A549 (cell line): ENCODE results near the gene IGF2BP1. TPM values are rescaled to one million over a fixed set of nuclear protein-coding genes. Genes with fewer than 3 reads are reported as not detected.

Experiments used
- ATAC-seq, 2 experiments: fragments of 200-7000 bp in 1 of 2; fragments of >200 bp in 1 of 2; cut with Nextera tagmentation in 1 of 2; cut with Tn5 transposase in 1 of 2; 3 replicates each; pipeline versions ENCODE4 v1.8.0 to v1.9.1; 2018 to 2020; ENCODE audit warnings: mild to moderate bottlenecking in 1 of 2, moderate library complexity in 1 of 2
- CTCF ChIA-PET: fragments of 300-600 bp; sonication (Branson Sonifier 250); formaldehyde crosslinking; extraction: SDS; loops from one replicate; lab custom pipeline; 2021; ENCODE audit warnings: antibody characterized with exemption, inconsistent platforms; lab: Yijun Ruan, JAX
- POLR2A ChIA-PET: fragments of 350-600 bp; formaldehyde crosslinking; extraction: SDS; loops from one replicate; lab custom pipeline; 2021; ENCODE audit warnings: antibody characterized with exemption, inconsistent platforms; lab: Yijun Ruan, JAX
- DNase-seq, 2 experiments: peaks; one replicate each; pipeline versions ENCODE4 v3.0.0 to v3.0.0-alpha.2; 2011 to 2016; ENCODE audit warnings: low read depth in 1 of 2, low spot score in 1 of 2
- FAIRE-seq: peaks from 2 replicates; lab custom pipeline; 2011; peaks lifted over from hg19 to GRCh38; lab: Jason Lieb, UNC
- H3K27ac ChIP-seq, 2 experiments: fragments of >200 bp; sonication (Bioruptor Twin); formaldehyde crosslinking; 3 replicates each; pipeline ENCODE4 v1.5.1; 2016 to 2017
- H3K4me1 ChIP-seq: fragments of >200 bp; sonication (Bioruptor Twin); formaldehyde crosslinking; 3 replicates; pipeline ENCODE4 v1.6.1; 2016
- H3K4me2 ChIP-seq: fragments of >200 bp; sonication (Bioruptor Twin); formaldehyde crosslinking; 3 replicates; pipeline ENCODE4 v1.6.1; 2016
- H3K4me3 ChIP-seq: fragments of >200 bp; sonication (Bioruptor Twin); formaldehyde crosslinking; 3 replicates; pipeline ENCODE4 v1.5.1; 2016
- H3K9me3 ChIP-seq: fragments of >200 bp; sonication (Bioruptor Twin); formaldehyde crosslinking; 3 replicates; pipeline ENCODE4 v1.6.1; 2016
- CBX8 ChIP-seq: fragments of 200-600 bp; sonication (generic); IDR thresholded peaks from 2 replicates; pipeline ENCODE4 v1.6.1; 2016
- EHF ChIP-seq: fragments of 250-450 bp; sonication (Bioruptor Pico); IDR thresholded peaks from 2 replicates; pipeline ENCODE4 v1.5.0; 2020; ENCODE audit warnings: mild to moderate bottlenecking
- ESRRA ChIP-seq: fragments of 150-350 bp; IDR thresholded peaks from 2 replicates; pipeline ENCODE4 v1.6.1; 2014; ENCODE audit warnings: mild to moderate bottlenecking, low read length, borderline replicate concordance
- FOXS1 ChIP-seq: fragments of 250-450 bp; sonication (Bioruptor Pico); IDR thresholded peaks from 2 replicates; pipeline ENCODE4 v1.5.0; 2020; ENCODE audit warnings: mild to moderate bottlenecking, moderate library complexity
- HOXB13 ChIP-seq: fragments of 250-450 bp; sonication (Bioruptor Pico); IDR thresholded peaks from 2 replicates; pipeline ENCODE4 v1.5.0; 2020; ENCODE audit warnings: low read depth, mild to moderate bottlenecking, moderate library complexity
- HOXB5 ChIP-seq: fragments of 250-450 bp; sonication (Bioruptor Pico); IDR thresholded peaks from 2 replicates; pipeline ENCODE4 v1.5.0; 2020; ENCODE audit warnings: mild to moderate bottlenecking, moderate library complexity
- NFE2L2 ChIP-seq: fragments of 150-350 bp; conservative IDR thresholded peaks from 2 replicates; pipeline ENCODE4 v1.6.1; 2014; ENCODE audit warnings: low read length
- PHF8 ChIP-seq: fragments of 200-600 bp; sonication (generic); IDR thresholded peaks from 2 replicates; pipeline ENCODE4 v1.6.1; 2016; ENCODE audit warnings: low read depth, mild to moderate bottlenecking, antibody characterized with exemption, moderate library complexity, borderline replicate concordance
- POLR2A ChIP-seq: IDR thresholded peaks from 2 replicates; pipeline ENCODE4 v1.6.1; 2012; ENCODE audit warnings: mild to moderate bottlenecking, low read length
- RCOR1 ChIP-seq: fragments of 150-350 bp; IDR thresholded peaks from 2 replicates; pipeline ENCODE4 v1.6.1; 2014; ENCODE audit warnings: antibody characterized with exemption, low read length, low read depth
- RFX5 ChIP-seq: fragments of 450-650 bp; IDR thresholded peaks from 2 replicates; pipeline ENCODE4 v1.7.1; 2014; ENCODE audit warnings: antibody characterized with exemption, mild to moderate bottlenecking, moderate library complexity
- SMC3 ChIP-seq: fragments of >200 bp; sonication (Bioruptor Twin); formaldehyde crosslinking; IDR thresholded peaks from 3 replicates; pipeline ENCODE4 v1.6.1; 2018; ENCODE audit warnings: inconsistent platforms
- TFCP2L1 ChIP-seq: fragments of 250-450 bp; sonication (Bioruptor Pico); IDR thresholded peaks from 2 replicates; pipeline ENCODE4 v1.5.0; 2021; ENCODE audit warnings: mild to moderate bottlenecking
- TP53 ChIP-seq: fragments of 250-450 bp; sonication (Bioruptor Pico); IDR thresholded peaks from 2 replicates; pipeline ENCODE4 v1.5.0; 2021; ENCODE audit warnings: mild to moderate bottlenecking, moderate library complexity
- WGBS: methylation state at CpG from one replicate; pipeline ENCODE4 v1.1.6; 2017; ENCODE audit errors: missing lambda C conversion rate; 5-methylcytosine and 5-hydroxymethylcytosine counted together
- polyA plus RNA-seq, 4 experiments: library from polyadenylated mRNA; depleted of rRNA in 3 of 4; stranded (reverse); fragments of >200 nt; fragmentation: RNase III in 1 of 4; extraction: RNeasy Plus Mini Kit Qiagen cat#74134 plus additional on column Dnase treatment in 1 of 4; gene quantifications; 2 replicates in 3 of 4; 3 replicates in 1 of 4; pipeline ENCODE4 v1.2.3, GENCODE V29; 2011 to 2017
- TF ChIP-seq, protein P1 (sequence below): IDR thresholded peaks from 2 replicates; pipeline ENCODE4 v1.6.1; 2012
- TF ChIP-seq, protein P2 (sequence below): fragments of 250-450 bp; sonication (Bioruptor Pico); IDR thresholded peaks from 2 replicates; pipeline ENCODE4 v1.5.0; 2020; ENCODE audit warnings: low read depth, mild to moderate bottlenecking, moderate library complexity
- TF ChIP-seq, protein P3 (sequence below): IDR thresholded peaks from 2 replicates; pipeline ENCODE4 v1.6.1; 2012; ENCODE audit warnings: low read depth, borderline replicate concordance
- TF ChIP-seq, protein P4 (sequence below): fragments of >200 bp; sonication (Bioruptor Twin); formaldehyde crosslinking; IDR thresholded peaks from 3 replicates; pipeline ENCODE4 v1.5.1; 2016
- TF ChIP-seq, protein P5 (sequence below): fragments of >200 bp; sonication (Bioruptor Twin); formaldehyde crosslinking; IDR thresholded peaks from 3 replicates; pipeline ENCODE4 v1.6.1; 2016

The IGF2BP1 gene
- polyA plus RNA-seq, 2 of the 4 experiments (the other 2 are of a cell fraction) = 26.2 to 40.3 TPM

DNA sequence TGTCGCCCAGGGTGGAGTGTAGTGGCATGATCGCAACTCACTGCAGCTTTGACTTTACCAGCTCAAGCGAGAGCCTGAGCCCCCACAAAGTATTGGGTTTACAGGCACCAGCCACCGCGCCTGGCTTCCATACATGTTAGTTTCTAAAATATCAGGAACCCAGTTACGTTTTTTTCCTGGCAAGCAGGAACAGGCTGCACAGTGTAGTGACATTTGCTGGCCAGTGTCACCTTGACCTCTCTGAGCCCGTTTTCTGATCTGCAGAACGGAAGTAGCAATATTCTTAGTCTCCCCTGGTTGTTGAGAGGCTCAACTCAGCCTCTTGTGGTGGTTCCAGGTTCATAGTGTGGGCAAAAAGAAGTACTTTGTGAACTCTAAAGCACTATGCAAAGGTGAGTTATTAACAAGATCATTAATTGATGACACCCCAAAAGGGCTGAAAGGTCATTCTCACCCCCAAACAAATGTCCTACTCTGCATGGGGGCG lies 15.6 kb downstream of the IGF2BP1 start:
- FAIRE-seq (peak; percentile 72), ATAC-seq (peak in 1 of 2 experiments; percentile 4; a peak in 1 of 6 replicates), DNase-seq (no peak)
- H3K4me1 ChIP-seq = peaks cover 85% of the 10 kb centered on the region
- peak; percentile 25; the same call in 1 of the 2 replicates for TF ChIP-seq ESRRA
- TF ChIP-seq, protein P1, sequence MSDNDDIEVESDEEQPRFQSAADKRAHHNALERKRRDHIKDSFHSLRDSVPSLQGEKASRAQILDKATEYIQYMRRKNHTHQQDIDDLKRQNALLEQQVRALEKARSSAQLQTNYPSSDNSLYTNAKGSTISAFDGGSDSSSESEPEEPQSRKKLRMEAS = no peak
- peak overlapping the region; percentile 4; the same call in 1 of the 3 replicates for H3K4me3 ChIP-seq
- no peaks in the 10 kb centered on the region for H3K9me3 ChIP-seq
- H3K27ac ChIP-seq = peak overlapping the region; percentile 57 to 81
- 55% methylated on average over 9 of the region's 9 CpGs for WGBS
- ChIA-PET POLR2A (interaction anchor here (0.8 to 3.4 kb wide), 4 partner anchors 14 to 68 kb away, joined by 3 to 14 read pairs (median 8); partner anchors contain the start of genes IGF2BP1 and SNF8), CTCF (interaction anchor here (0.6 to 30.3 kb wide), 10 partner anchors 8 to 59 kb away, joined by 3 to 639 read pairs (median 4); partner anchors contain the start of gene IGF2BP1)
- peak overlapping the region; percentile 65 for H3K4me2 ChIP-seq

DNA sequence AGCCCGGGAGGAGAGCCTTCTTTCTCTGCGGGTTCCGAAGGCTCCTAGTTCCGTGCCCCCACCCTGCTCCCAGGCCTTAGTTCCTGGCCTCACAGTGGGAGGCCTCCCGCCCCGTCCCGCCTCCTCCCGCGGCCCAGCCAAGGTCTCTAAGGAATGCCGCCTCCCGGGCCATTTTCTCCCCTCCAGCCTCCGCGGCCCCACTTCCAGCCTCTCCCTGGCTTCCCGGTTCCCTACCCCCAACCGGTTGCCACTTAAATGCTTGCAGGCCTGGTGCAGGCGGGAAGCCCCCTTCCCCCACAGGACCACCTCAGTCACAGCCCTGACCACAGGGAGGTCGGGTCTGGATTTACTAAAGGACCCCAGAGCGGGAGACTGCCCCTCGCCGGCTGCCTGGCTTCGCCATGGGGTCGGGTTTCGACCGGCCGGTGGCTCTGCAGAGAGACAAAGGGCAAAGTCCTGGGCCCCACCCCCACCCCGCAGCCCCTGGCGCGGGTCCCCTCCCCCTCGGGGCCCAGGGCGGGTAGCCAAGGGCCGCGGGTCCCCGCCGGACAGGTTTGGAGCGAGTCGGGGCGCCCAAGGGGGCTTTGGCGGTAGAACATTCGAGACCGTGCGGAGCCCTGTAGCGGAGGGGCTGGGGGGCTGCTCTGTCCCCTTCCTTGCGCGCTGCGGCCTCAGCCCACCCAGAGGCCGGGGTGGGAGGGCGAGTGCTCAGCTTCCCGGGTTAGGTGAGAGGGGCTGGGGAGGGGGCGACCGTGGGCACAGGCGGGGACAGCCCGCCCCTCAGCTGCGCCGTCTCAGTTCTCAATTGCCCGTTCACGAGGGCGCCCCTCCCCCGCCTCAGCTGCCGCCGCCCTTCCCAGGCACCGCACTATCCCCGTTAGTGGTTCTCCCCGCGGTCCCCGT lies 16.4 kb downstream of the IGF2BP1 start:
- Histone ChIP-seq H3K9me3 (no peaks in the 10 kb centered on the region), H3K27ac (peak overlapping the region; percentile 57 to 81), H3K4me2 (peak overlapping the region; percentile 65), H3K4me3 (peak overlapping the region; percentile 4; the same call in 1 of the 3 replicates), H3K4me1 (peaks cover 85% of the 10 kb centered on the region)
- CTCF ChIA-PET = interaction anchor here (0.6 to 30.3 kb wide), 12 partner anchors 8 to 213 kb away, joined by 3 to 639 read pairs (median 9); partner anchors contain the start of genes ATP5MC1 and IGF2BP1
- ATAC-seq (peak in 1 of 2 experiments; percentile 25; a peak in 3 of 6 replicates), DNase-seq (peak in 1 of 2 experiments; percentile 54), FAIRE-seq (no peak)
- TF ChIP-seq SMC3 = no peak
- no peak for TF ChIP-seq EHF (CRISPR knock-in tag)
- TF ChIP-seq, protein P2, sequence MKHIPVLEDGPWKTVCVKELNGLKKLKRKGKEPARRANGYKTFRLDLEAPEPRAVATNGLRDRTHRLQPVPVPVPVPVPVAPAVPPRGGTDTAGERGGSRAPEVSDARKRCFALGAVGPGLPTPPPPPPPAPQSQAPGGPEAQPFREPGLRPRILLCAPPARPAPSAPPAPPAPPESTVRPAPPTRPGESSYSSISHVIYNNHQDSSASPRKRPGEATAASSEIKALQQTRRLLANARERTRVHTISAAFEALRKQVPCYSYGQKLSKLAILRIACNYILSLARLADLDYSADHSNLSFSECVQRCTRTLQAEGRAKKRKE (CRISPR knock-in tag) = no peak
- TF ChIP-seq TFCP2L1 = no peak
- TF ChIP-seq HOXB13 (CRISPR knock-in tag) = no peak
- no peak for TF ChIP-seq FOXS1 (CRISPR knock-in tag)
- TF ChIP-seq, protein P3, sequence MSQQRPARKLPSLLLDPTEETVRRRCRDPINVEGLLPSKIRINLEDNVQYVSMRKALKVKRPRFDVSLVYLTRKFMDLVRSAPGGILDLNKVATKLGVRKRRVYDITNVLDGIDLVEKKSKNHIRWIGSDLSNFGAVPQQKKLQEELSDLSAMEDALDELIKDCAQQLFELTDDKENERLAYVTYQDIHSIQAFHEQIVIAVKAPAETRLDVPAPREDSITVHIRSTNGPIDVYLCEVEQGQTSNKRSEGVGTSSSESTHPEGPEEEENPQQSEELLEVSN = no peak
- TF ChIP-seq TP53 (CRISPR knock-in tag) = no peak
- TF ChIP-seq, protein P4, sequence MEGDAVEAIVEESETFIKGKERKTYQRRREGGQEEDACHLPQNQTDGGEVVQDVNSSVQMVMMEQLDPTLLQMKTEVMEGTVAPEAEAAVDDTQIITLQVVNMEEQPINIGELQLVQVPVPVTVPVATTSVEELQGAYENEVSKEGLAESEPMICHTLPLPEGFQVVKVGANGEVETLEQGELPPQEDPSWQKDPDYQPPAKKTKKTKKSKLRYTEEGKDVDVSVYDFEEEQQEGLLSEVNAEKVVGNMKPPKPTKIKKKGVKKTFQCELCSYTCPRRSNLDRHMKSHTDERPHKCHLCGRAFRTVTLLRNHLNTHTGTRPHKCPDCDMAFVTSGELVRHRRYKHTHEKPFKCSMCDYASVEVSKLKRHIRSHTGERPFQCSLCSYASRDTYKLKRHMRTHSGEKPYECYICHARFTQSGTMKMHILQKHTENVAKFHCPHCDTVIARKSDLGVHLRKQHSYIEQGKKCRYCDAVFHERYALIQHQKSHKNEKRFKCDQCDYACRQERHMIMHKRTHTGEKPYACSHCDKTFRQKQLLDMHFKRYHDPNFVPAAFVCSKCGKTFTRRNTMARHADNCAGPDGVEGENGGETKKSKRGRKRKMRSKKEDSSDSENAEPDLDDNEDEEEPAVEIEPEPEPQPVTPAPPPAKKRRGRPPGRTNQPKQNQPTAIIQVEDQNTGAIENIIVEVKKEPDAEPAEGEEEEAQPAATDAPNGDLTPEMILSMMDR = no peak
- TF ChIP-seq POLR2A = no peak
- no peak for TF ChIP-seq RFX5
- TF ChIP-seq HOXB5 (CRISPR knock-in tag) = no peak
- no peak for TF ChIP-seq CBX8
- TF ChIP-seq, protein P5, sequence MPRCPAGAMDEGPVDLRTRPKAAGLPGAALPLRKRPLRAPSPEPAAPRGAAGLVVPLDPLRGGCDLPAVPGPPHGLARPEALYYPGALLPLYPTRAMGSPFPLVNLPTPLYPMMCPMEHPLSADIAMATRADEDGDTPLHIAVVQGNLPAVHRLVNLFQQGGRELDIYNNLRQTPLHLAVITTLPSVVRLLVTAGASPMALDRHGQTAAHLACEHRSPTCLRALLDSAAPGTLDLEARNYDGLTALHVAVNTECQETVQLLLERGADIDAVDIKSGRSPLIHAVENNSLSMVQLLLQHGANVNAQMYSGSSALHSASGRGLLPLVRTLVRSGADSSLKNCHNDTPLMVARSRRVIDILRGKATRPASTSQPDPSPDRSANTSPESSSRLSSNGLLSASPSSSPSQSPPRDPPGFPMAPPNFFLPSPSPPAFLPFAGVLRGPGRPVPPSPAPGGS = no peak
- TF ChIP-seq RCOR1 = no peak
- TF ChIP-seq PHF8 = no peak
- no peak for TF ChIP-seq ESRRA
- no peak for TF ChIP-seq NFE2L2
- 51% methylated on average over 33 of the region's 65 CpGs for WGBS
- POLR2A ChIA-PET = interaction anchor here (1.2 to 3.4 kb wide), 2 partner anchors 17 to 106 kb away, joined by 3 to 14 read pairs; partner anchors contain the start of genes IGF2BP1 and UBE2Z
